ENCODE measurements around the gene DNAI2. TPM values are rescaled to one million over a fixed set of nuclear protein-coding genes. Genes with fewer than 3 reads are reported as not detected.

DNAI2 gene
- total and polyA plus RNA-seq, 9 of the 15 experiments (the other 6 are each of a cell fraction or from before 2014, with no cell fraction given) = not detected

DNA sequence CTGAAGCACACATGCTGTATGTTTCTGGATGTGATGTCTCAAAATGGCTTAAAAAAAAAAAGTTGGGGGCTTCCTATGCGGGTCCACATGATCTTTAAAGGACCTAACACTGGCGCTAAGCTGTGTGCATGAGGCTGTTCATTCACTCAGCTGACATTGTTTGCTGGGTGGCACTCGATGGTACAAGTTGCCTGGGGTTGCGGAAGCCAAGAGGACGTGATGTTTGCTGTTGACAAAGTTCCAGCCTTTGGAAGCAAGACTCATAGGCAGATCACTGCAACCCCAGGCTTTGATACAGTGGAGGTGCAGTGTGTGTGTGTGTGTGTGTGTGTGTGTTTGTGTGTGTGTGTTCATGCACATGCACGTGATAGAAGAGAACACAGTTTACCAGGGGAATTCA is 29.5 kb upstream of the DNAI2 start:
- no peak overlapping the region for H3K4me3 ChIP-seq
- no peaks in the 10 kb centered on the region for H3K36me3 ChIP-seq (ENCODE audit: control insufficient read depth, insufficient read depth, low read length)
- WGBS (ENCODE audit: insufficient coverage, low coverage, missing lambda C conversion rate) = 16% methylated on average over 6 of the region's 6 CpGs
- CTCF ChIA-PET (ENCODE audit: low intra/inter-chr PET ratio) = no interaction called here
- no peaks in the 10 kb centered on the region for H3K9me3 ChIP-seq (replicated peaks; ENCODE audit: control insufficient read depth, insufficient read depth, low read depth, low read length)
- ATAC-seq (no peak), FAIRE-seq (no peak), DNase-seq (ENCODE audit: extremely low read depth in 1 of 4, low spot score in 3 of 4) (no peak)
- no peaks in the 10 kb centered on the region for H4K20me1 ChIP-seq (replicated peaks; ENCODE audit: control insufficient read depth, insufficient read depth, low read length)
- H3K27me3 ChIP-seq (ENCODE audit: control insufficient read depth in 2 of 2, insufficient read depth in 2 of 2, low read length in 2 of 2) = peaks cover 0 to 30% of the 10 kb centered on the region in 2 experiments; a peak in 2 of 5 replicates
- H3K9me1 ChIP-seq (ENCODE audit: control insufficient read depth, insufficient read depth, low read length) = no peaks in the 10 kb centered on the region
- no peak overlapping the region for H3K27ac ChIP-seq (ENCODE audit: extremely low read depth, low read depth, low read length)
- no peak overlapping the region for H2AFZ ChIP-seq (ENCODE audit: low read depth, low read length)
- no peak overlapping the region for H3K9ac ChIP-seq (ENCODE audit: insufficient read depth in 1 of 2, low read depth in 2 of 2, low read length in 2 of 2)
- H3K4me2 ChIP-seq (ENCODE audit: insufficient read depth, low read length) = no peak overlapping the region
- H3K4me1 ChIP-seq (replicated peaks in 1 of 2; ENCODE audit: control insufficient read depth in 2 of 2, insufficient read depth in 2 of 2, low read length in 2 of 2) = peaks cover 0 to 17% of the 10 kb centered on the region in 2 experiments; a peak in 2 of 5 replicates
- in situ Hi-C loops (cut with MboI) = no loop called here
- POLR2A ChIA-PET = no interaction called here
- intact Hi-C loops (cut with micrococcal nuclease) = no loop called here
- H3K79me2 ChIP-seq (ENCODE audit: control insufficient read depth, insufficient read depth, low read length) = no peaks in the 10 kb centered on the region
- BruUV-seq (replicated peaks) = no TSS peak
- TF ChIP-seq SMAD3 (CRISPR knock-in tag; conservative IDR thresholded peaks at IDR 0.05) (no peak), RBM14 (IDR thresholded peaks at IDR 0.05; ENCODE audit: borderline replicate concordance, insufficient read depth, low read depth, low read length) (no peak), ZFP30 (CRISPR knock-in tag; IDR thresholded peaks at IDR 0.05; ENCODE audit: borderline replicate concordance) (no peak), LCOR (CRISPR knock-in tag; IDR thresholded peaks at IDR 0.05) (no peak), ZNF668 (CRISPR knock-in tag; IDR thresholded peaks at IDR 0.05) (no peak), ZZZ3 (IDR thresholded peaks at IDR 0.05) (no peak), RBM15 (IDR thresholded peaks at IDR 0.05; ENCODE audit: insufficient read depth, low read length) (no peak), EP400 (IDR thresholded peaks at IDR 0.05) (no peak), ZNF717 (CRISPR knock-in tag; IDR thresholded peaks at IDR 0.05) (no peak), ZNF146 (CRISPR knock-in tag; IDR thresholded peaks at IDR 0.05; ENCODE audit: unreplicated experiment) (no peak), NRF1 (conservative IDR thresholded peaks at IDR 0.05 in 1 of 2, IDR thresholded peaks at IDR 0.05 in 1 of 2) (no peak)
- TF ChIP-seq, protein P1, sequence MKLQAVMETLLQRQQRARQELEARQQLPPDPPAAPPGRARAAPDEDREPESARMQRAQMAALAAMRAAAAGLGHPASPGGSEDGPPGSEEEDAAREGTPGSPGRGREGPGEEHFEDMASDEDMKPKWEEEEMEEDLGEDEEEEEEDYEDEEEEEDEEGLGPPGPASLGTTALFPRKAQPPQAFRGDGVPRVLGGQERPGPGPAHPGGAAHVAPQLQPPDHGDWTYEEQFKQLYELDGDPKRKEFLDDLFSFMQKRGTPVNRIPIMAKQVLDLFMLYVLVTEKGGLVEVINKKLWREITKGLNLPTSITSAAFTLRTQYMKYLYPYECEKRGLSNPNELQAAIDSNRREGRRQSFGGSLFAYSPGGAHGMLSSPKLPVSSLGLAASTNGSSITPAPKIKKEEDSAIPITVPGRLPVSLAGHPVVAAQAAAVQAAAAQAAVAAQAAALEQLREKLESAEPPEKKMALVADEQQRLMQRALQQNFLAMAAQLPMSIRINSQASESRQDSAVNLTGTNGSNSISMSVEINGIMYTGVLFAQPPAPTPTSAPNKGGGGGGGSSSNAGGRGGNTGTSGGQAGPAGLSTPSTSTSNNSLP (IDR thresholded peaks at IDR 0.05; ENCODE audit: borderline replicate concordance, low read depth, low read length) = no peak

Data from K562 (cell line).